ENCODE data around the gene RIPOR1.
"Not testable (repeated sequence)": the region's sequence is repeated elsewhere in the genome, so short reads cannot be mapped to it uniquely, and the experiment has no call there.

The RIPOR1 gene

DNA sequence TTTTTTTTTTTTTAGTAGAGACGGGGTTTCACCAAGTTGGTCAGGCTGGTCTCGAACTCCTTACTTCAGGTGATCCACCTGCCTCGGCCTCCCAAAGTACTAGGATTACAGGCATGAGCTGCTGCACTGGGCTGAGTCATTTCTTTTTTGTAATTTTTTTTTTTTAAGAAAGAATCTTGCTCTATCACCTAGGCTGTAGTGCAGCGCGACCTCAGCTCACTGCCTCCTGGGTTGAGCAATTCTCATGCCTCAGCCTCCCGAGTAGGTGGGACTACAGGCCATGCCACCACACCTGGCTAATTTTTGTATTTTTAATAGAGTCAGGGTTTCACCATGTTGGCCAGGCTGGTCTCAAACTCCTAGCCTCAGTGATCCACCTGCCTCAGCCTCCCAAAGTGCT, 5.4 kb downstream of the RIPOR1 start:
- H3K4me1 ChIP-seq (ENCODE audit: control insufficient read depth in 1 of 2, insufficient read depth in 2 of 2, low read length in 2 of 2), result peaks cover 12 to 30% of the 10 kb centered on the region in 2 donors
- H3K9me3 ChIP-seq (ENCODE audit: control insufficient read depth in 1 of 2, low read length in 2 of 2); H3K27ac ChIP-seq (ENCODE audit: low read length); H3K4me3 ChIP-seq (ENCODE audit: low read depth in 1 of 2, low read length in 2 of 2); H3K27me3 ChIP-seq (ENCODE audit: low read depth, low read length); H3K36me3 ChIP-seq (ENCODE audit: control insufficient read depth in 1 of 2, insufficient read depth in 2 of 2, low read length in 2 of 2): not testable (repeated sequence)

- Histone ChIP-seq H3K27ac (ENCODE audit: low read length) (no peak overlapping the region), H3K27me3 (ENCODE audit: low read depth, low read length) (peaks cover 3% of the 10 kb centered on the region), H3K9me3 (ENCODE audit: control insufficient read depth in 1 of 2, low read length in 2 of 2) (no peaks in the 10 kb centered on the region), H3K4me3 (ENCODE audit: low read depth in 1 of 2, low read length in 2 of 2) (no peak overlapping the region), H3K36me3 (ENCODE audit: control insufficient read depth in 1 of 2, insufficient read depth in 2 of 2, low read length in 2 of 2) (peaks cover 0 to 2% of the 10 kb centered on the region in 2 donors), H3K4me1 (ENCODE audit: control insufficient read depth in 1 of 2, insufficient read depth in 2 of 2, low read length in 2 of 2) (peaks cover 12 to 32% of the 10 kb centered on the region in 2 donors)
These were observed 5.8 kb downstream of the RIPOR1 start for GRCh38 chr16:67534431-67534830.

DNA sequence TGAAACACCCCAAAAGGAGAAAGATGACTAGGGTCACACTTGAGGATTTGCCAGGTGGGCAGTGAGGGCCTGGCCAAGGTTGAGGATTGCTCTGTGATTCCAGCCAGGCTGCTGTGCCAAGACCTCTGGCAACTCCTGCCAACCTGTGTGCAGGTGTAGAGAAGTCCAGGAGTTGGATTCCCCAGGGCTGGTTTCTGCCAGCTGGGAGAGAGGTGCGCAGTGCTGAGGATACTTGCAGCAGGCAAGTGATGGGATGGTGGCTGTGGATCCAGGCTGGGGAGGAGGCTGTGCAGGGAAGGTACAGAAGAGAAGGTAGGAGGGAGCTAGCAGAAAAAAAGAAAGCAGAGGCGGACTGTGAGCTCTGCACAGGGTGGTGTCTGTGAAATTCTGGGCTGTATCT, 6.6 kb downstream of the RIPOR1 start:
- peaks cover 12 to 32% of the 10 kb centered on the region in 2 donors for H3K4me1 ChIP-seq (ENCODE audit: control insufficient read depth in 1 of 2, insufficient read depth in 2 of 2, low read length in 2 of 2)
- no peaks in the 10 kb centered on the region for H3K27me3 ChIP-seq (ENCODE audit: low read depth, low read length)
- H3K9me3 ChIP-seq (ENCODE audit: control insufficient read depth in 1 of 2, low read length in 2 of 2), result no peaks in the 10 kb centered on the region
- no peak overlapping the region for H3K27ac ChIP-seq (ENCODE audit: low read length)
- no peak overlapping the region for H3K4me3 ChIP-seq (ENCODE audit: low read depth in 1 of 2, low read length in 2 of 2)
- H3K36me3 ChIP-seq (ENCODE audit: control insufficient read depth in 1 of 2, insufficient read depth in 2 of 2, low read length in 2 of 2), result peaks cover 6 to 9% of the 10 kb centered on the region in 2 donors

- Histone ChIP-seq H3K4me3 (ENCODE audit: low read depth in 1 of 2, low read length in 2 of 2) (peak overlapping the region; percentile 39 to 73), H3K27me3 (ENCODE audit: low read depth, low read length) (no peaks in the 10 kb centered on the region), H3K4me1 (ENCODE audit: control insufficient read depth in 1 of 2, insufficient read depth in 2 of 2, low read length in 2 of 2) (peaks cover 4 to 18% of the 10 kb centered on the region in 2 donors), H3K9me3 (ENCODE audit: control insufficient read depth in 1 of 2, low read length in 2 of 2) (no peaks in the 10 kb centered on the region), H3K36me3 (ENCODE audit: control insufficient read depth in 1 of 2, insufficient read depth in 2 of 2, low read length in 2 of 2) (peaks cover 26% of the 10 kb centered on the region in 2 donors), H3K27ac (ENCODE audit: low read length) (peak overlapping the region; percentile 31)
These were observed 8.6 kb downstream of the RIPOR1 start for GRCh38 chr16:67537270-67537635.

GRCh38 chr16:67537636-67538591, 9.3 kb downstream of the RIPOR1 start:
- peak overlapping the region; percentile 39 to 73 for H3K4me3 ChIP-seq (ENCODE audit: low read depth in 1 of 2, low read length in 2 of 2)
- H3K4me1 ChIP-seq (ENCODE audit: control insufficient read depth in 1 of 2, insufficient read depth in 2 of 2, low read length in 2 of 2), result peaks cover 4 to 18% of the 10 kb centered on the region in 2 donors
- H3K27ac ChIP-seq (ENCODE audit: low read length), result peak overlapping the region; percentile 31

GRCh38 chr16:67538666-67539101, 10.1 kb downstream of the RIPOR1 start:
- peaks cover 4 to 18% of the 10 kb centered on the region in 2 donors for H3K4me1 ChIP-seq (ENCODE audit: control insufficient read depth in 1 of 2, insufficient read depth in 2 of 2, low read length in 2 of 2)
- no peaks in the 10 kb centered on the region for H3K27me3 ChIP-seq (ENCODE audit: low read depth, low read length)
- H3K4me3 ChIP-seq (ENCODE audit: low read depth in 1 of 2, low read length in 2 of 2), result peak overlapping the region; percentile 39 to 73
- H3K9me3 ChIP-seq (ENCODE audit: control insufficient read depth in 1 of 2, low read length in 2 of 2), result no peaks in the 10 kb centered on the region
- no peak overlapping the region for H3K27ac ChIP-seq (ENCODE audit: low read length)
- peaks cover 34 to 39% of the 10 kb centered on the region in 2 donors for H3K36me3 ChIP-seq (ENCODE audit: control insufficient read depth in 1 of 2, insufficient read depth in 2 of 2, low read length in 2 of 2)

More at GRCh38 chr16:67537636-67538591, 9.3 kb downstream of the RIPOR1 start:
- H3K27me3 ChIP-seq (ENCODE audit: low read depth, low read length), result no peaks in the 10 kb centered on the region
- H3K36me3 ChIP-seq (ENCODE audit: control insufficient read depth in 1 of 2, insufficient read depth in 2 of 2, low read length in 2 of 2), result peaks cover 28 to 31% of the 10 kb centered on the region in 2 donors
- no peaks in the 10 kb centered on the region for H3K9me3 ChIP-seq (ENCODE audit: control insufficient read depth in 1 of 2, low read length in 2 of 2)

DNA sequence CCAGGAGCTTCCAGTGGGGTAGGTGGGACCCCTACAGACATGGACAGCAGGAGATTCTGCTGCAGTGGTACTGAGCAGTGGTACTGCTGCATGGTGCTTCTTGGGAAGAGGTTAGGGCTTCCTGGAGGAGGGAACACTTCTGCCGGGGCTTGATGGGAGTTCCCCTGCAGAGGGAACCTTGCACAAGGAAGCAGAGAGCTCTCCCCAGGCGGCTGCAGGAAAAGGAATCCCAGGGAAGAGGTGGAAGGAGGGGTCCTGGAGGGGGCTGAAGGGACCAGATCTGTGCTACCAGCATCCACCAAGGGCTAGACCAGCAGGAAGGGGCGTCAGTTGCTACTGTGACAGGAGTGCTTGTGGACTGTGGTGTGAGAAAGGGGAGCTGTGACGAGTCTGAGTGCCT, 10.6 kb downstream of the RIPOR1 start:
- peak overlapping the region in 1 of 2 donors; percentile 39 for H3K4me3 ChIP-seq (ENCODE audit: low read depth in 1 of 2, low read length in 2 of 2)
- no peaks in the 10 kb centered on the region for H3K9me3 ChIP-seq (ENCODE audit: control insufficient read depth in 1 of 2, low read length in 2 of 2)
- peaks cover 4 to 18% of the 10 kb centered on the region in 2 donors for H3K4me1 ChIP-seq (ENCODE audit: control insufficient read depth in 1 of 2, insufficient read depth in 2 of 2, low read length in 2 of 2)
- no peaks in the 10 kb centered on the region for H3K27me3 ChIP-seq (ENCODE audit: low read depth, low read length)
- peaks cover 36 to 44% of the 10 kb centered on the region in 2 donors for H3K36me3 ChIP-seq (ENCODE audit: control insufficient read depth in 1 of 2, insufficient read depth in 2 of 2, low read length in 2 of 2)
- H3K27ac ChIP-seq (ENCODE audit: low read length), result no peak overlapping the region

GRCh38 chr16:67539691-67540635, 11.3 kb downstream of the RIPOR1 start:
- peaks cover 40 to 51% of the 10 kb centered on the region in 2 donors for H3K36me3 ChIP-seq (ENCODE audit: control insufficient read depth in 1 of 2, insufficient read depth in 2 of 2, low read length in 2 of 2)
- H3K27me3 ChIP-seq (ENCODE audit: low read depth, low read length), result no peaks in the 10 kb centered on the region
- H3K4me1 ChIP-seq (ENCODE audit: control insufficient read depth in 1 of 2, insufficient read depth in 2 of 2, low read length in 2 of 2), result peaks cover 4 to 18% of the 10 kb centered on the region in 2 donors
- H3K27ac ChIP-seq (ENCODE audit: low read length), result no peak overlapping the region
- no peak overlapping the region for H3K4me3 ChIP-seq (ENCODE audit: low read depth in 1 of 2, low read length in 2 of 2)
- H3K9me3 ChIP-seq (ENCODE audit: control insufficient read depth in 1 of 2, low read length in 2 of 2), result no peaks in the 10 kb centered on the region

DNA sequence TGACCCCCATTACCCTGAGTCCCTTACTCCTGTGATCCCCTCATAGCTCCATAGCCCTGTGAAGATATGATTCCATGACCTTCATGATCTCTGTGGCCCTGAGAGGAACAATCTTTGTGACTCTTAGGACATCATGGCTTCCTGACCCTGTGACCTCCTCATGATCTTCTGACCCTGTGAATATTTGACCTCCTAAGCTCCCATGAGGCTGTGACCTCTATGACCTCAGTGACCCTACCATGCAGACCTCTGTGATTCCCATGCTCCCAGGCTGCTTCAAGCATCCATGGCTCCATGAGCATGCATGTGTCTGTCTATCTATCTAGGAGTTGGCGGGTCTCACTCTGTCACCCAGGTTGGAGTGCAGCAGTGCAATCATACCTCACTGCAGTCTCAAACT, 12.1 kb downstream of the RIPOR1 start:
- H3K27me3 ChIP-seq (ENCODE audit: low read depth, low read length), result no peaks in the 10 kb centered on the region
- H3K9me3 ChIP-seq (ENCODE audit: control insufficient read depth in 1 of 2, low read length in 2 of 2), result no peaks in the 10 kb centered on the region
- H3K4me1 ChIP-seq (ENCODE audit: control insufficient read depth in 1 of 2, insufficient read depth in 2 of 2, low read length in 2 of 2), result peaks cover 0 to 14% of the 10 kb centered on the region in 2 donors
- H3K4me3 ChIP-seq (ENCODE audit: low read depth in 1 of 2, low read length in 2 of 2), result no peak overlapping the region
- H3K36me3 ChIP-seq (ENCODE audit: control insufficient read depth in 1 of 2, insufficient read depth in 2 of 2, low read length in 2 of 2), result peaks cover 47 to 59% of the 10 kb centered on the region in 2 donors
- H3K27ac ChIP-seq (ENCODE audit: low read length), result no peak overlapping the region

- Histone ChIP-seq H3K27ac (ENCODE audit: low read length) (no peak overlapping the region), H3K9me3 (ENCODE audit: control insufficient read depth in 1 of 2, low read length in 2 of 2) (no peaks in the 10 kb centered on the region), H3K27me3 (ENCODE audit: low read depth, low read length) (no peaks in the 10 kb centered on the region), H3K4me1 (ENCODE audit: control insufficient read depth in 1 of 2, insufficient read depth in 2 of 2, low read length in 2 of 2) (peaks cover under 1 to 9% of the 10 kb centered on the region in 2 donors), H3K4me3 (ENCODE audit: low read depth in 1 of 2, low read length in 2 of 2) (no peak overlapping the region), H3K36me3 (ENCODE audit: control insufficient read depth in 1 of 2, insufficient read depth in 2 of 2, low read length in 2 of 2) (peaks cover 47 to 66% of the 10 kb centered on the region in 2 donors)
These were observed 13.0 kb downstream of the RIPOR1 start for GRCh38 chr16:67541391-67542263.
